AG04449 (cell line): Measurements from ENCODE around the gene ACKR3.

Source experiments
- CTCF ChIA-PET: fragments of 350-600 bp; formaldehyde crosslinking; extraction: SDS; loops from one replicate; lab custom pipeline; 2021; ENCODE audit warnings: antibody characterized with exemption; lab: Yijun Ruan, JAX
- POLR2A ChIA-PET: fragments of 400-600, 350-600 bp; formaldehyde crosslinking; extraction: SDS; loops from one replicate; lab custom pipeline; 2020; ENCODE audit warnings: antibody characterized with exemption, inconsistent platforms; lab: Yijun Ruan, JAX
- DNase-seq: peaks from one replicate; pipeline ENCODE4 v3.0.0-alpha.2; 2010; ENCODE audit warnings: low read depth, low spot score
- H3K4me3 ChIP-seq: 2 replicates; pipeline ENCODE4 v1.5.1; 2011; ENCODE audit warnings: low read depth, mild to moderate bottlenecking, control low read depth, low read length
- CTCF ChIP-seq: IDR thresholded peaks from one replicate; pipeline ENCODE4 v1.5.1; 2011; ENCODE audit warnings: mild to moderate bottlenecking, moderate library complexity, low read length, control low read depth, inconsistent platforms; ENCODE audit not compliant: insufficient read depth; ENCODE audit errors: missing control alignments

Gene ACKR3

GRCh38 chr2:236628981-236629605 lies 59.5 kb downstream of the ACKR3 start:
- DNase-seq, result no peak
- ChIA-PET CTCF (no interaction called here), POLR2A (no interaction called here)
- no peak overlapping the region for H3K4me3 ChIP-seq
- no peak for TF ChIP-seq CTCF

GRCh38 chr2:236629961-236630872 lies 60.6 kb downstream of the ACKR3 start:
- ChIA-PET CTCF (interaction anchor here (1.1 kb wide), 1 partner anchor 11 kb away, joined by 3 read pairs; no protein-coding TSS in a partner anchor), POLR2A (no interaction called here)
- no peak for TF ChIP-seq CTCF
- no peak overlapping the region for H3K4me3 ChIP-seq
- DNase-seq, result no peak

GRCh38 chr2:236631281-236631855 lies 61.7 kb downstream of the ACKR3 start:
- ChIA-PET POLR2A (no interaction called here), CTCF (no interaction called here)
- no peak overlapping the region for H3K4me3 ChIP-seq
- DNase-seq, result no peak
- no peak for TF ChIP-seq CTCF

GRCh38 chr2:236631856-236632291 lies 62.2 kb downstream of the ACKR3 start:
- no peak for TF ChIP-seq CTCF
- CTCF ChIA-PET, result no interaction called here
- DNase-seq, result no peak
- H3K4me3 ChIP-seq, result no peak overlapping the region
- POLR2A ChIA-PET, result no interaction called here
